GM12891 (cell line): ENCODE measurements around the gene KAT2B.

Source experiments
- PAX5 ChIP-seq: IDR thresholded peaks from 2 replicates; pipeline ENCODE4 v1.6.1; 2011; ENCODE audit warnings: low read length, moderate library complexity, mild to moderate bottlenecking; ENCODE audit not compliant: insufficient read depth, severe bottlenecking
- POLR2A ChIP-seq: IDR thresholded peaks from 2 replicates; pipeline ENCODE4 v1.6.1; 2011; ENCODE audit warnings: low read depth, low read length, control low read depth
- POLR2AphosphoS5 ChIP-seq: IDR thresholded peaks from 2 replicates; pipeline ENCODE4 v1.6.1; 2011; ENCODE audit warnings: low read depth, low read length, control low read depth
- SPI1 ChIP-seq: IDR thresholded peaks from 2 replicates; pipeline ENCODE4 v1.6.1; 2011; ENCODE audit warnings: low read depth, low read length, control low read depth
- TAF1 ChIP-seq: IDR thresholded peaks from 2 replicates; pipeline ENCODE4 v1.6.1; 2011; ENCODE audit warnings: low read depth, low read length, control low read depth

GRCh38 chr3:20055020-20055775 lies 15.0 kb downstream of the KAT2B start:
- no peak for TF ChIP-seq TAF1
- no peak for TF ChIP-seq POLR2AphosphoS5
- no peak for TF ChIP-seq POLR2A
- no peak for TF ChIP-seq PAX5
- TF ChIP-seq SPI1, result peak; percentile 15; the same call in 1 of the 2 replicates
